PC-9 (cell line): Measurements from ENCODE around the gene IFRD2.

Experiments
- CTCF ChIP-seq: fragments of 200-600 bp; sonication (generic); conservative IDR thresholded peaks from 2 replicates; pipeline ENCODE4 v1.6.1; 2017; ENCODE audit warnings: mixed run types, antibody characterized with exemption, mild to moderate bottlenecking, moderate library complexity
- EZH2 ChIP-seq: fragments of 200-600 bp; sonication (generic); IDR thresholded peaks from 2 replicates; pipeline ENCODE4 v1.8.0; 2017; ENCODE audit warnings: antibody characterized with exemption, low read depth

DNA sequence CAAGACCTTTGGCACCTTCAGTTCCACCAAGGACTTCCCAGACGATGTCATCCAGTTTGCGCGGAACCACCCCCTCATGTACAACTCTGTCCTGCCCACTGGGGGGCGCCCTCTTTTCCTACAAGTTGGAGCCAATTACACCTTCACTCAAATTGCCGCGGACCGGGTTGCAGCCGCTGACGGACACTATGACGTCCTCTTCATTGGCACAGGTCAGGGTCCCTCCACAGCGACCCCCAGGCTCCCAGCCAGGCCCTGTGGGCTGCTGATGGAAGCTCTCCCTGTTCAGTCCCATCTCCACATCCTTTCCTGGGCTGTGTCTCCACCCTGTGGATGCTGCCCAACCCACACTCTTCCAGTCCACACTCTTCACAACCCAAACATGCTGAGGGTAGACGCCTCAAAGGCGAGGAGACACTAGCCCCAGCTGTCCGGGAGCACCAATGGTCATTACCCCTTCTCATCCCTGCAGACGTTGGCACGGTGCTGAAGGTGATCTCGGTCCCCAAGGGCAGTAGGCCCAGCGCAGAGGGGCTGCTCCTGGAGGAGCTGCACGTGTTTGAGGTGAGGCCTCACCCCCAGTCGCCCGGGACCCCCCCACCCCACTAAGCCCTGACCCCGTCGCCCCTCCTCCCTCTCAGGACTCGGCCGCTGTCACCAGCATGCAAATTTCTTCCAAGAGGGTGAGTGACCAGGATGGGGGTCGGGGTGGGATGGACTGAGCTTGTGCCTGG lies 17.7 kb downstream of the IFRD2 start:
- TF ChIP-seq CTCF (peak; percentile 85), EZH2 (no peak)
